ENCODE measurements around the gene INSRR. TPM values are rescaled to one million over a fixed set of nuclear protein-coding genes. Genes with fewer than 3 reads are reported as not detected.

Gene INSRR
- total and polyA plus RNA-seq, 9 of the 15 experiments (the other 6 are each of a cell fraction or from before 2014, with no cell fraction given), result 0.03 to 0.18 (median 0.06) TPM; not detected in 3

DNA sequence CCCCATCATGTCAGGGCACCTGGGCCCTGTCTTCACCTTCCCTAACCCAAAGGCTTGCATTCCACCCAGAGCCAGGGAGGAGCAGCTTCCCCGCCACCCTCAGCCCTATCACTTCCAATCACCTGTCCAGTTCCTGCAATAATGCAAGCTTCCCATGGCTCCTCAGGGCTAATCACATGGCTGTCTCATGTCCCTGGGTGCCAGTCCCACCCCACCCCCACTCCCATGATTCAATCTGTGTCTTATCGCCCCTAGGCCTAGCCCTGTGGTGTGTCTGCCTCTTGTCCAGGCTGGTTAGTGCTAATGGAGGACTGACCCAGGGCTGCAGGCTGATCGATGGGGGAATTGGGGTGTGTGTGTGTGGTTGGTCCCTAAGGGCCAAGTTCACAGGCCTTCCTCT lies 23.6 kb upstream of the INSRR start (continued):
- peak; percentile 30 for TF ChIP-seq RBBP5 (IDR thresholded peaks at IDR 0.05; ENCODE audit: borderline replicate concordance, insufficient read depth, low read length, poor library complexity, severe bottlenecking)
- TF ChIP-seq ZFPM2 (CRISPR knock-in tag; IDR thresholded peaks at IDR 0.05), result no peak
- TF ChIP-seq HDGF (IDR thresholded peaks at IDR 0.05), result 0 out of 2 replicates have a peak, but pooled peaks have one; percentile 59
- peak in 1 of 2 experiments; percentile 67; a peak in 1 of 4 replicates for TF ChIP-seq MAZ (CRISPR knock-in tag; conservative IDR thresholded peaks at IDR 0.05 in 1 of 2, IDR thresholded peaks at IDR 0.05 in 1 of 2)
- TF ChIP-seq, protein P1, sequence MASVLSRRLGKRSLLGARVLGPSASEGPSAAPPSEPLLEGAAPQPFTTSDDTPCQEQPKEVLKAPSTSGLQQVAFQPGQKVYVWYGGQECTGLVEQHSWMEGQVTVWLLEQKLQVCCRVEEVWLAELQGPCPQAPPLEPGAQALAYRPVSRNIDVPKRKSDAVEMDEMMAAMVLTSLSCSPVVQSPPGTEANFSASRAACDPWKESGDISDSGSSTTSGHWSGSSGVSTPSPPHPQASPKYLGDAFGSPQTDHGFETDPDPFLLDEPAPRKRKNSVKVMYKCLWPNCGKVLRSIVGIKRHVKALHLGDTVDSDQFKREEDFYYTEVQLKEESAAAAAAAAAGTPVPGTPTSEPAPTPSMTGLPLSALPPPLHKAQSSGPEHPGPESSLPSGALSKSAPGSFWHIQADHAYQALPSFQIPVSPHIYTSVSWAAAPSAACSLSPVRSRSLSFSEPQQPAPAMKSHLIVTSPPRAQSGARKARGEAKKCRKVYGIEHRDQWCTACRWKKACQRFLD (CRISPR knock-in tag; IDR thresholded peaks at IDR 0.05), result peak; percentile 29; the same call in 1 of the 2 replicates
- TF ChIP-seq RBM22 (IDR thresholded peaks at IDR 0.05; ENCODE audit: low read depth, low read length, poor library complexity, severe bottlenecking), result no peak
- peak; percentile 51 for TF ChIP-seq CXXC5 (CRISPR knock-in tag; IDR thresholded peaks at IDR 0.05)
- TF ChIP-seq, protein P2, sequence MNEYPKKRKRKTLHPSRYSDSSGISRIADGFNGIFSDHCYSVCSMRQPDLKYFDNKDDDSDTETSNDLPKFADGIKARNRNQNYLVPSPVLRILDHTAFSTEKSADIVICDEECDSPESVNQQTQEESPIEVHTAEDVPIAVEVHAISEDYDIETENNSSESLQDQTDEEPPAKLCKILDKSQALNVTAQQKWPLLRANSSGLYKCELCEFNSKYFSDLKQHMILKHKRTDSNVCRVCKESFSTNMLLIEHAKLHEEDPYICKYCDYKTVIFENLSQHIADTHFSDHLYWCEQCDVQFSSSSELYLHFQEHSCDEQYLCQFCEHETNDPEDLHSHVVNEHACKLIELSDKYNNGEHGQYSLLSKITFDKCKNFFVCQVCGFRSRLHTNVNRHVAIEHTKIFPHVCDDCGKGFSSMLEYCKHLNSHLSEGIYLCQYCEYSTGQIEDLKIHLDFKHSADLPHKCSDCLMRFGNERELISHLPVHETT (CRISPR knock-in tag; conservative IDR thresholded peaks at IDR 0.05 in 1 of 2, IDR thresholded peaks at IDR 0.05 in 1 of 2), result peak in 1 of 2 experiments; percentile 31; a peak in 1 of 4 replicates
- TF ChIP-seq RUNX1 (IDR thresholded peaks at IDR 0.05; ENCODE audit: low read depth), result no peak
- no peak for TF ChIP-seq KLF13 (tag; IDR thresholded peaks at IDR 0.05; ENCODE audit: borderline replicate concordance, low read depth)
- peak; percentile 81 for TF ChIP-seq SMAD4 (CRISPR knock-in tag; conservative IDR thresholded peaks at IDR 0.05)
- no peak for TF ChIP-seq ZNF212 (CRISPR knock-in tag; IDR thresholded peaks at IDR 0.05)
- peak; percentile 58 for TF ChIP-seq GATA2 (CRISPR knock-in tag; IDR thresholded peaks at IDR 0.05)
- TF ChIP-seq NR2C1 (IDR thresholded peaks at IDR 0.05), result no peak
- TF ChIP-seq NR2C1 (tag; IDR thresholded peaks at IDR 0.05), result 0 out of 2 replicates have a peak, but pooled peaks have one; percentile 26
- TF ChIP-seq, protein P3, sequence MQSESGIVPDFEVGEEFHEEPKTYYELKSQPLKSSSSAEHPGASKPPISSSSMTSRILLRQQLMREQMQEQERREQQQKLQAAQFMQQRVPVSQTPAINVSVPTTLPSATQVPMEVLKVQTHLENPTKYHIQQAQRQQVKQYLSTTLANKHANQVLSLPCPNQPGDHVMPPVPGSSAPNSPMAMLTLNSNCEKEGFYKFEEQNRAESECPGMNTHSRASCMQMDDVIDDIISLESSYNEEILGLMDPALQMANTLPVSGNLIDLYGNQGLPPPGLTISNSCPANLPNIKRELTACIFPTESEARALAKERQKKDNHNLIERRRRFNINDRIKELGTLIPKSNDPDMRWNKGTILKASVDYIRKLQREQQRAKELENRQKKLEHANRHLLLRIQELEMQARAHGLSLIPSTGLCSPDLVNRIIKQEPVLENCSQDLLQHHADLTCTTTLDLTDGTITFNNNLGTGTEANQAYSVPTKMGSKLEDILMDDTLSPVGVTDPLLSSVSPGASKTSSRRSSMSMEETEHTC (IDR thresholded peaks at IDR 0.05), result peak; percentile 47; the same call in 1 of the 2 replicates
- no peak for TF ChIP-seq ARNT (IDR thresholded peaks at IDR 0.05)
- TF ChIP-seq, protein P4, sequence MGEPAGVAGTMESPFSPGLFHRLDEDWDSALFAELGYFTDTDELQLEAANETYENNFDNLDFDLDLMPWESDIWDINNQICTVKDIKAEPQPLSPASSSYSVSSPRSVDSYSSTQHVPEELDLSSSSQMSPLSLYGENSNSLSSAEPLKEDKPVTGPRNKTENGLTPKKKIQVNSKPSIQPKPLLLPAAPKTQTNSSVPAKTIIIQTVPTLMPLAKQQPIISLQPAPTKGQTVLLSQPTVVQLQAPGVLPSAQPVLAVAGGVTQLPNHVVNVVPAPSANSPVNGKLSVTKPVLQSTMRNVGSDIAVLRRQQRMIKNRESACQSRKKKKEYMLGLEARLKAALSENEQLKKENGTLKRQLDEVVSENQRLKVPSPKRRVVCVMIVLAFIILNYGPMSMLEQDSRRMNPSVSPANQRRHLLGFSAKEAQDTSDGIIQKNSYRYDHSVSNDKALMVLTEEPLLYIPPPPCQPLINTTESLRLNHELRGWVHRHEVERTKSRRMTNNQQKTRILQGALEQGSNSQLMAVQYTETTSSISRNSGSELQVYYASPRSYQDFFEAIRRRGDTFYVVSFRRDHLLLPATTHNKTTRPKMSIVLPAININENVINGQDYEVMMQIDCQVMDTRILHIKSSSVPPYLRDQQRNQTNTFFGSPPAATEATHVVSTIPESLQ (CRISPR knock-in tag; IDR thresholded peaks at IDR 0.05), result no peak
- no peak for TF ChIP-seq DNMT1 (IDR thresholded peaks at IDR 0.05)
- TF ChIP-seq ZNF184 (CRISPR knock-in tag; IDR thresholded peaks at IDR 0.05), result no peak
- no peak for TF ChIP-seq ZNF79 (CRISPR knock-in tag; IDR thresholded peaks at IDR 0.05; ENCODE audit: low read depth)
- TF ChIP-seq CTBP1 (IDR thresholded peaks at IDR 0.05; ENCODE audit: borderline replicate concordance), result peak; percentile 60; the same call in 1 of the 2 replicates

Measured in K562 (cell line).